ENCODE measurements around the gene OR5K4. TPM values are rescaled to one million over a fixed set of nuclear protein-coding genes. Genes with fewer than 3 reads are reported as not detected.

Gene OR5K4
- not detected in 2 replicates for total RNA-seq (2014; rRNA removed; shearing (Covaris generic))
- polyA plus RNA-seq (2014; cell fraction: nucleus; rRNA removed) = not detected in 2 replicates

- no peak for DNase-seq (ENCODE audit: extremely low read depth, low read depth)
These were observed at the start of gene OR5K4 for GRCh38 chr3:98353554-98353953. OR5K4 (plus strand) TSS chr3:98353854; CDS start chr3:98353854, 0 bp downstream.

GRCh38 chr3:98322101-98322500, 31.6 kb upstream of the OR5K4 start:
- DNase-seq (ENCODE audit: extremely low read depth, low read depth) = no peak

- no peak for DNase-seq (ENCODE audit: extremely low read depth, low read depth)
These were observed 31.0 kb upstream of the OR5K4 start for GRCh38 chr3:98322686-98323085.

GRCh38 chr3:98323425-98323824, 30.2 kb upstream of the OR5K4 start:
- no peak for DNase-seq (ENCODE audit: extremely low read depth, low read depth)

GRCh38 chr3:98325055-98325454, 28.6 kb upstream of the OR5K4 start:
- DNase-seq (ENCODE audit: extremely low read depth, low read depth) = no peak

GRCh38 chr3:98326105-98326893, 27.4 kb upstream of the OR5K4 start:
- DNase-seq (ENCODE audit: extremely low read depth, low read depth) = no peak

GRCh38 chr3:98326945-98327344, 26.7 kb upstream of the OR5K4 start:
- DNase-seq (ENCODE audit: extremely low read depth, low read depth) = no peak

- DNase-seq (ENCODE audit: extremely low read depth, low read depth) = no peak
These were observed 24.7 kb upstream of the OR5K4 start for GRCh38 chr3:98328933-98329332.

- DNase-seq (ENCODE audit: extremely low read depth, low read depth) = peak; percentile 47
These were observed 24.1 kb upstream of the OR5K4 start for GRCh38 chr3:98329392-98330124.

GRCh38 chr3:98331329-98331728, 22.3 kb upstream of the OR5K4 start:
- DNase-seq (ENCODE audit: extremely low read depth, low read depth) = no peak

GRCh38 chr3:98333989-98334606, 19.6 kb upstream of the OR5K4 start:
- DNase-seq (ENCODE audit: extremely low read depth, low read depth) = no peak

- DNase-seq (ENCODE audit: extremely low read depth, low read depth) = no peak
These were observed 14.6 kb upstream of the OR5K4 start for GRCh38 chr3:98339031-98339430.

GRCh38 chr3:98341758-98342157, 11.9 kb upstream of the OR5K4 start:
- no peak for DNase-seq (ENCODE audit: extremely low read depth, low read depth)

- peak; percentile 49 for DNase-seq (ENCODE audit: extremely low read depth, low read depth)
These were observed 9.8 kb upstream of the OR5K4 start for GRCh38 chr3:98343647-98344507.

- DNase-seq (ENCODE audit: extremely low read depth, low read depth) = no peak
These were observed 3.6 kb upstream of the OR5K4 start for GRCh38 chr3:98350082-98350481.

GRCh38 chr3:98359250-98359649, 5.6 kb downstream of the OR5K4 start:
- no peak for DNase-seq (ENCODE audit: extremely low read depth, low read depth)

- no peak for DNase-seq (ENCODE audit: extremely low read depth, low read depth)
These were observed 6.5 kb downstream of the OR5K4 start for GRCh38 chr3:98359993-98360675.

GRCh38 chr3:98360681-98361080, 7.0 kb downstream of the OR5K4 start:
- DNase-seq (ENCODE audit: extremely low read depth, low read depth) = no peak

- no peak for DNase-seq (ENCODE audit: extremely low read depth, low read depth)
These were observed 7.6 kb downstream of the OR5K4 start for GRCh38 chr3:98361289-98361688.
